HepG2 (cell line): ENCODE data around the gene VPS52. TPM values are rescaled to one million over a fixed set of nuclear protein-coding genes. Genes with fewer than 3 reads are reported as not detected.

ENCODE experiments used
- CCDC6 ChIP-seq: sonication (generic); formaldehyde crosslinking; IDR thresholded peaks from 2 replicates; pipeline ENCODE4 v1.8.1; 2022; ENCODE audit warnings: mild to moderate bottlenecking, missing genetic modification reagents, moderate library complexity
- DPF2 ChIP-seq: sonication (generic); formaldehyde crosslinking; IDR thresholded peaks from 2 replicates; pipeline ENCODE4 v1.4.0; 2020; ENCODE audit warnings: mild to moderate bottlenecking, low read depth, missing genetic modification reagents, borderline replicate concordance
- KIAA2018 ChIP-seq: sonication (generic); formaldehyde crosslinking; IDR thresholded peaks from 2 replicates; pipeline ENCODE4 v1.5.0; 2020; ENCODE audit warnings: mild to moderate bottlenecking, missing genetic modification reagents, borderline replicate concordance
- PAXIP1 ChIP-seq: sonication (generic); formaldehyde crosslinking; conservative IDR thresholded peaks from 2 replicates; pipeline ENCODE4 v1.4.0; 2020; ENCODE audit warnings: mild to moderate bottlenecking, missing genetic modification reagents, moderate library complexity
- PHF8 ChIP-seq: sonication (generic); formaldehyde crosslinking; IDR thresholded peaks from 2 replicates; pipeline ENCODE4 v1.5.0; 2020; ENCODE audit warnings: missing genetic modification reagents
- SAP130 ChIP-seq: IDR thresholded peaks from 2 replicates; pipeline ENCODE4 v1.6.1; 2016; ENCODE audit warnings: low read depth
- SKIL ChIP-seq: sonication (generic); formaldehyde crosslinking; IDR thresholded peaks from 2 replicates; pipeline ENCODE4 v1.8.0; 2022; ENCODE audit warnings: missing genetic modification reagents, mild to moderate bottlenecking, moderate library complexity, borderline replicate concordance
- SOX13 ChIP-seq, 3 experiments: fragments of 450-650 bp in 1 of 3; sonication (generic) in 1 of 3; formaldehyde crosslinking in 1 of 3; IDR thresholded peaks in 2 of 3; conservative IDR thresholded peaks in 1 of 3; 2 replicates each; pipeline versions ENCODE4 v1.5.0 to v1.6.1; 2016 to 2020; ENCODE audit warnings: antibody characterized with exemption in 1 of 3, mild to moderate bottlenecking in 1 of 3, missing compliant biosample characterization in 1 of 3, missing genetic modification reagents in 1 of 3, moderate library complexity in 1 of 3
- ZBTB25 ChIP-seq: IDR thresholded peaks from 2 replicates; pipeline ENCODE4 v1.6.1; 2018; ENCODE audit warnings: missing genetic modification reagents
- ZSCAN20 ChIP-seq: sonication (generic); formaldehyde crosslinking; IDR thresholded peaks from 2 replicates; pipeline ENCODE4 v1.4.0; 2020; ENCODE audit warnings: missing genetic modification reagents, mild to moderate bottlenecking, borderline replicate concordance
- ZSCAN22 ChIP-seq: sonication (generic); formaldehyde crosslinking; IDR thresholded peaks from 2 replicates; pipeline ENCODE4 v1.4.0; 2020; ENCODE audit warnings: mild to moderate bottlenecking, missing genetic modification reagents
- polyA plus RNA-seq, 8 experiments: library from polyadenylated mRNA; depleted of rRNA in 3 of 8; stranded (reverse) in 7 of 8; unstranded in 1 of 8; fragments of >200 nt; fragmentation: Illumina TruSeq in 4 of 8; extraction: Trizol in 4 of 8; gene quantifications; 2 replicates each; pipeline versions ENCODE4 v1.2.1 to v1.2.3, GENCODE V29; 2011 to 2016; ENCODE audit warnings: low read depth in 4 of 8, missing spikeins in 1 of 8, mixed read lengths in 1 of 8; ENCODE audit not compliant: insufficient read depth in 1 of 8
- total RNA-seq, 5 experiments: library from RNA; depleted of rRNA; stranded (reverse); fragments of >200 nt; fragmentation: Illumina TruSeq; extraction: Trizol; gene quantifications; 2 replicates each; pipeline ENCODE4 v1.2.3, GENCODE V29; 2016; ENCODE audit warnings: low read depth in 1 of 5

The VPS52 gene
- total and polyA plus RNA-seq, 2 of the 13 experiments (the other 11 are each of a cell fraction or from before 2014, with no cell fraction given): 48.9 to 85.5 TPM

GRCh38 chr6:33204415-33205190, 67.1 kb downstream of the VPS52 start, which contains the start of gene HSD17B8 (continued):
- TF ChIP-seq ZSCAN22 (CRISPR knock-in tag): no peak
- peak; percentile 72 for TF ChIP-seq PAXIP1 (CRISPR knock-in tag)
- TF ChIP-seq PHF8 (CRISPR knock-in tag): peak; percentile 73
- peak; percentile 77 for TF ChIP-seq SAP130 (CRISPR knock-in tag)
- no peak for TF ChIP-seq KIAA2018 (CRISPR knock-in tag)
- no peak for TF ChIP-seq CCDC6 (CRISPR knock-in tag)
- TF ChIP-seq SKIL (CRISPR knock-in tag): no peak
- 0 out of 2 replicates have a peak, but pooled peaks have one; percentile 48 for TF ChIP-seq ZBTB25 (CRISPR knock-in tag)
- TF ChIP-seq ZSCAN20 (CRISPR knock-in tag): no peak
- TF ChIP-seq DPF2 (CRISPR knock-in tag): peak; percentile 21; the same call in 1 of the 2 replicates
- no peak for TF ChIP-seq SOX13 (IDR thresholded peaks at IDR 0.05)
- TF ChIP-seq SOX13 (CRISPR knock-in tag; conservative IDR thresholded peaks at IDR 0.05 in 1 of 2, IDR thresholded peaks at IDR 0.05 in 1 of 2): peak in 1 of 2 experiments; percentile 15; a peak in 2 of 4 replicates
